ENCODE data around the gene STKLD1.
A peak's percentile ranks its signal among the peaks of the same experiment; 100 is the strongest.
"Not testable (repeated sequence)": the region's sequence is repeated elsewhere in the genome, so short reads cannot be mapped to it uniquely, and the experiment has no call there.

The STKLD1 gene

GRCh38 chr9:133362359-133363044 lies 13.7 kb upstream of the STKLD1 start:
- DNase-seq (ENCODE audit: low spot score): no peak

- DNase-seq (ENCODE audit: low spot score): no peak
Measured at GRCh38 chr9:133366435-133366834, 9.7 kb upstream of the STKLD1 start.

- no peak for DNase-seq (ENCODE audit: low spot score)
Measured at GRCh38 chr9:133367221-133367620, 8.9 kb upstream of the STKLD1 start.

- no peak for DNase-seq (ENCODE audit: low spot score)
Measured at GRCh38 chr9:133367778-133368177, 8.4 kb upstream of the STKLD1 start.

GRCh38 chr9:133368249-133368881 lies 7.8 kb upstream of the STKLD1 start:
- no peak for DNase-seq (ENCODE audit: low spot score)

GRCh38 chr9:133369422-133369821 lies 6.7 kb upstream of the STKLD1 start:
- no peak for DNase-seq (ENCODE audit: low spot score)

- DNase-seq (ENCODE audit: low spot score): no peak
Measured at GRCh38 chr9:133369933-133370332, 6.2 kb upstream of the STKLD1 start.

- no peak for DNase-seq (ENCODE audit: low spot score)
Measured at GRCh38 chr9:133370685-133371084, 5.5 kb upstream of the STKLD1 start.

- no peak for DNase-seq (ENCODE audit: low spot score)
Measured at GRCh38 chr9:133371261-133371711, 4.9 kb upstream of the STKLD1 start.

GRCh38 chr9:133372144-133372543 lies 4.0 kb upstream of the STKLD1 start:
- no peak for DNase-seq (ENCODE audit: low spot score)

- no peak for DNase-seq (ENCODE audit: low spot score)
Measured at GRCh38 chr9:133374612-133375115, 1.5 kb upstream of the STKLD1 start.

GRCh38 chr9:133375116-133375723 lies 946 bp upstream of the STKLD1 start:
- DNase-seq (ENCODE audit: low spot score): peak; percentile 51

- DNase-seq (ENCODE audit: low spot score): not testable (repeated sequence)
Measured at GRCh38 chr9:133377280-133377679, 1.1 kb downstream of the STKLD1 start.

- no peak for DNase-seq (ENCODE audit: low spot score)
Measured at GRCh38 chr9:133377721-133378216, 1.6 kb downstream of the STKLD1 start.

GRCh38 chr9:133378408-133378962 lies 2.3 kb downstream of the STKLD1 start:
- DNase-seq (ENCODE audit: low spot score): peak; percentile 79

GRCh38 chr9:133379153-133380086 lies 3.3 kb downstream of the STKLD1 start:
- DNase-seq (ENCODE audit: low spot score): peak; percentile 92

- no peak for DNase-seq (ENCODE audit: low spot score)
Measured at GRCh38 chr9:133380734-133381133, 4.6 kb downstream of the STKLD1 start.

GRCh38 chr9:133382507-133383141 lies 6.5 kb downstream of the STKLD1 start:
- DNase-seq (ENCODE audit: low spot score): no peak

- no peak for DNase-seq (ENCODE audit: low spot score)
Measured at GRCh38 chr9:133383438-133383837, 7.3 kb downstream of the STKLD1 start.

- no peak for DNase-seq (ENCODE audit: low spot score)
Measured at GRCh38 chr9:133384736-133385321, 8.7 kb downstream of the STKLD1 start.

- no peak for DNase-seq (ENCODE audit: low spot score)
Measured at GRCh38 chr9:133385452-133385851, 9.3 kb downstream of the STKLD1 start.
